Measurements from ENCODE around the gene QSER1. TPM values are rescaled to one million over a fixed set of nuclear protein-coding genes. Genes with fewer than 3 reads are reported as not detected.
"Not testable (repeated sequence)": the region's sequence is repeated elsewhere in the genome, so short reads cannot be mapped to it uniquely, and the experiment has no call there.

QSER1 gene
- total RNA-seq, 1 experiment from 2014 or later: 60.9 TPM

- Histone ChIP-seq H3K27ac (ENCODE audit: low read length) (no peak overlapping the region), H3K27me3 (ENCODE audit: low read length) (no peaks in the 10 kb centered on the region), H2AFZ (ENCODE audit: low read length) (no peak overlapping the region), H3K4me3 (ENCODE audit: low read length) (no peak overlapping the region), H3K9me3 (ENCODE audit: low read length) (no peaks in the 10 kb centered on the region), H3K4me2 (ENCODE audit: low read depth, low read length, poor library complexity, severe bottlenecking) (no peak overlapping the region), H3K4me1 (ENCODE audit: low read length) (no peaks in the 10 kb centered on the region), H3K79me2 (ENCODE audit: low read length) (no peaks in the 10 kb centered on the region), H4K20me1 (ENCODE audit: insufficient read depth, low read depth, low read length) (no peaks in the 10 kb centered on the region), H3K9ac (ENCODE audit: low read length) (no peak overlapping the region), H3K9me2 (replicated peaks; ENCODE audit: insufficient read depth, low read length) (no peaks in the 10 kb centered on the region), H3K36me3 (ENCODE audit: insufficient read depth, low read length) (no peaks in the 10 kb centered on the region)
- DNase-seq: peak; percentile 68
Measured at GRCh38 chr11:32884770-32885384, 7.7 kb upstream of the QSER1 start.

- no peaks in the 10 kb centered on the region for H3K27me3 ChIP-seq (ENCODE audit: low read length)
- DNase-seq: no peak
- H3K4me1 ChIP-seq (ENCODE audit: low read length): no peaks in the 10 kb centered on the region
- H3K36me3 ChIP-seq (ENCODE audit: insufficient read depth, low read length): no peaks in the 10 kb centered on the region
- H3K9me2 ChIP-seq (replicated peaks; ENCODE audit: insufficient read depth, low read length): no peaks in the 10 kb centered on the region
- H3K9me3 ChIP-seq (ENCODE audit: low read length): no peaks in the 10 kb centered on the region
- no peak overlapping the region for H3K9ac ChIP-seq (ENCODE audit: low read length)
- no peaks in the 10 kb centered on the region for H4K20me1 ChIP-seq (ENCODE audit: insufficient read depth, low read depth, low read length)
- no peak overlapping the region for H3K27ac ChIP-seq (ENCODE audit: low read length)
- no peak overlapping the region for H3K4me3 ChIP-seq (ENCODE audit: low read length)
- H3K79me2 ChIP-seq (ENCODE audit: low read length): no peaks in the 10 kb centered on the region
- no peak overlapping the region for H2AFZ ChIP-seq (ENCODE audit: low read length)
- no peak overlapping the region for H3K4me2 ChIP-seq (ENCODE audit: low read depth, low read length, poor library complexity, severe bottlenecking)
Measured at GRCh38 chr11:32885556-32885955, 7.1 kb upstream of the QSER1 start.

DNA sequence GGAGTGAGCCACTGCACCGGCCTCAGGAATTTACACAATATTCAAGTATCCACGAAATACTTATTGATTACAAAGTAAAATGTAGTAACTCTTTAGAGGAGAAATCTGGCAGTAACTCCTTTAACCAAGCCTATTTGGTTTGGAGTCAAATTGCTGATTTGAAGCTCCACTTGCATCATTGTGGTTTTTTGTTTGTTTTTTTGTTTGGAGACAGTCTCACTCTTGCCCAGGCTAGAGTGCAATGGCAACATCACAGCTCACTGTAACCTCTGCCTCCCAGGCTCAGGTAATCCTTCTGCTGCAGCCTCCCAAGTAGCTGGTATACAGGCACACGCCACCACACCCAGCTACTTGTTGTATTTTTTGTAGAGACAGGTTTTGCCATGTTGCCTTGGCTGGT lies 6.4 kb upstream of the QSER1 start:
- no peaks in the 10 kb centered on the region for H3K27me3 ChIP-seq (ENCODE audit: low read length)
- H3K4me3 ChIP-seq (ENCODE audit: low read length): no peak overlapping the region
- H3K4me1 ChIP-seq (ENCODE audit: low read length): peaks cover 2% of the 10 kb centered on the region
- H4K20me1 ChIP-seq (ENCODE audit: insufficient read depth, low read depth, low read length): no peaks in the 10 kb centered on the region
- no peak overlapping the region for H2AFZ ChIP-seq (ENCODE audit: low read length)
- H3K4me2 ChIP-seq (ENCODE audit: low read depth, low read length, poor library complexity, severe bottlenecking): no peak overlapping the region
- no peaks in the 10 kb centered on the region for H3K9me2 ChIP-seq (replicated peaks; ENCODE audit: insufficient read depth, low read length)
- H3K36me3 ChIP-seq (ENCODE audit: insufficient read depth, low read length): no peaks in the 10 kb centered on the region
- no peak for DNase-seq
- H3K9ac ChIP-seq (ENCODE audit: low read length): no peak overlapping the region
- no peaks in the 10 kb centered on the region for H3K9me3 ChIP-seq (ENCODE audit: low read length)
- no peak overlapping the region for H3K27ac ChIP-seq (ENCODE audit: low read length)
- no peaks in the 10 kb centered on the region for H3K79me2 ChIP-seq (ENCODE audit: low read length)

GRCh38 chr11:32887707-32888383 lies 4.8 kb upstream of the QSER1 start:
- not testable (repeated sequence) for H4K20me1 ChIP-seq (ENCODE audit: insufficient read depth, low read depth, low read length); H3K27me3 ChIP-seq (ENCODE audit: low read length); H3K27ac ChIP-seq (ENCODE audit: low read length); H3K79me2 ChIP-seq (ENCODE audit: low read length); H3K9ac ChIP-seq (ENCODE audit: low read length); H3K9me3 ChIP-seq (ENCODE audit: low read length); H3K9me2 ChIP-seq (replicated peaks; ENCODE audit: insufficient read depth, low read length); H3K4me2 ChIP-seq (ENCODE audit: low read depth, low read length, poor library complexity, severe bottlenecking); H3K36me3 ChIP-seq (ENCODE audit: insufficient read depth, low read length); DNase-seq; H3K4me3 ChIP-seq (ENCODE audit: low read length); H2AFZ ChIP-seq (ENCODE audit: low read length)
- H3K4me1 ChIP-seq (ENCODE audit: low read length): peaks cover 15% of the 10 kb centered on the region

DNA sequence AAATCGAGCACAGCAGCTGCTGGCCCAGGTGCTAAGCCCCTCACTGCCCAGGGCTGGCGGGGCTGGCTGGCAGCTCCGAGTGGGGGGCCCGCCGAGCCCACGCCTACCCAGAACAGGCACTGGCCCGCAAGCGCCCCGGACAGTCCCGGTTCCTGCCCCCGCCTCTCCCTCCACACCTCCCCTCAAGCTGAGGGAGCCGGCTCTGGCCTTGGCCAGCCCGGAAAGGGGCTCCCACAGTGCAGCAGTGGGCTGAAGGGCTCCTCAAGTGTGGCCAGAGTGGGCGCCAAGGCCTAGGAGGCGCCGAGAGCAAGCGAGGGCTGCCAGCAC lies 4.3 kb upstream of the QSER1 start:
- H3K79me2 ChIP-seq (ENCODE audit: low read length); H4K20me1 ChIP-seq (ENCODE audit: insufficient read depth, low read depth, low read length); DNase-seq; H3K4me3 ChIP-seq (ENCODE audit: low read length); H3K36me3 ChIP-seq (ENCODE audit: insufficient read depth, low read length); H3K27me3 ChIP-seq (ENCODE audit: low read length); H3K9ac ChIP-seq (ENCODE audit: low read length); H2AFZ ChIP-seq (ENCODE audit: low read length); H3K9me3 ChIP-seq (ENCODE audit: low read length); H3K27ac ChIP-seq (ENCODE audit: low read length); H3K9me2 ChIP-seq (replicated peaks; ENCODE audit: insufficient read depth, low read length); H3K4me2 ChIP-seq (ENCODE audit: low read depth, low read length, poor library complexity, severe bottlenecking): not testable (repeated sequence)
- H3K4me1 ChIP-seq (ENCODE audit: low read length): peaks cover 15% of the 10 kb centered on the region

- Histone ChIP-seq H2AFZ (ENCODE audit: low read length) (no peak overlapping the region), H4K20me1 (ENCODE audit: insufficient read depth, low read depth, low read length) (no peaks in the 10 kb centered on the region)
- no peak for DNase-seq
Measured at GRCh38 chr11:32888805-32889204, 3.8 kb upstream of the QSER1 start.

DNA sequence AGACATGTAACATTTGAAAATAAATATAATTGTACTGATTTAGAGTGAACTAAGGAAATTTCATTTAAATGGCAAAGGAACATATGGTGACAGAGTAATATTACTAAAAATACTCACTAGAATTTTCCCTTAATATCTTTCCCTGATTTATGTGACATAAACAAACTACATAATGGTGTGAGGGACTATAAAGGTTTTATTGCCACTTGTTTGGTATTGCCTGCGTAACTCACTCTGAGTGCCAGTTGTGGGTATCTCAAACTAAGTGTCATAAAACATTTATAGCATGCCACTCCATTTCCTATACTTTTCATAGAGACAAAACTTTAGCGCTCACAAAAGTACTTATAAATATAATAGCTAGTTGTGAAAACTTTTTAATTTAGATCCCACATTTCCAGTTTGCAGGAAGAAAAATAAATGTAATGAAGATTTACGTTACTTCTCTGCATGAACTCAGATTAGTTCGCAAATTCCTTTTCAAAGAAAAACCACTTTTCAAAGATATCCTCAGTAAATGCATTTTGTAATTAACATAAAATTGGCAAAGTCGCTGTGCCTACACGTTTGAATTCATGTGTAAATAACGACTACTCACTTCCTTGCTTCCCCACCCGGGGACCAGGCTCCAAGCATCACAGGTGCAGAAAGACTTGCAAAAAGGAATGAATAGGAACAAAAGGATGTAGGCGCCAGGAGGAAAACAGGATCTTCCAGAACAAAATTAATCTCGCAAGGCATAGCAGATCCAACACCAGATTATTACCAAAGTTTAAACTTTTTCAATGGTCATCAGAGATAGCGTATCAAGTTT lies 1.6 kb upstream of the QSER1 start:
- Histone ChIP-seq H3K27me3 (ENCODE audit: low read length) (no peaks in the 10 kb centered on the region), H3K27ac (ENCODE audit: low read length) (no peak overlapping the region), H3K79me2 (ENCODE audit: low read length) (peaks cover 29% of the 10 kb centered on the region), H3K4me2 (ENCODE audit: low read depth, low read length, poor library complexity, severe bottlenecking) (peak overlapping the region; percentile 89), H3K4me3 (ENCODE audit: low read length) (no peak overlapping the region), H4K20me1 (ENCODE audit: insufficient read depth, low read depth, low read length) (no peaks in the 10 kb centered on the region), H3K9me3 (ENCODE audit: low read length) (no peaks in the 10 kb centered on the region), H3K9ac (ENCODE audit: low read length) (no peak overlapping the region), H3K9me2 (replicated peaks; ENCODE audit: insufficient read depth, low read length) (no peaks in the 10 kb centered on the region), H2AFZ (ENCODE audit: low read length) (no peak overlapping the region), H3K4me1 (ENCODE audit: low read length) (peaks cover 33% of the 10 kb centered on the region), H3K36me3 (ENCODE audit: insufficient read depth, low read length) (peaks cover 8% of the 10 kb centered on the region; the same call in 1 of the 2 replicates)
- DNase-seq: no peak

More at GRCh38 chr11:32888805-32889204, 3.8 kb upstream of the QSER1 start:
- Histone ChIP-seq H3K9me2 (replicated peaks; ENCODE audit: insufficient read depth, low read length) (no peaks in the 10 kb centered on the region), H3K4me1 (ENCODE audit: low read length) (peaks cover 15% of the 10 kb centered on the region), H3K27ac (ENCODE audit: low read length) (no peak overlapping the region), H3K36me3 (ENCODE audit: insufficient read depth, low read length) (no peaks in the 10 kb centered on the region), H3K79me2 (ENCODE audit: low read length) (peaks cover 6% of the 10 kb centered on the region), H3K4me3 (ENCODE audit: low read length) (no peak overlapping the region), H3K27me3 (ENCODE audit: low read length) (no peaks in the 10 kb centered on the region), H3K9ac (ENCODE audit: low read length) (no peak overlapping the region), H3K9me3 (ENCODE audit: low read length) (no peaks in the 10 kb centered on the region), H3K4me2 (ENCODE audit: low read depth, low read length, poor library complexity, severe bottlenecking) (no peak overlapping the region)

DNA sequence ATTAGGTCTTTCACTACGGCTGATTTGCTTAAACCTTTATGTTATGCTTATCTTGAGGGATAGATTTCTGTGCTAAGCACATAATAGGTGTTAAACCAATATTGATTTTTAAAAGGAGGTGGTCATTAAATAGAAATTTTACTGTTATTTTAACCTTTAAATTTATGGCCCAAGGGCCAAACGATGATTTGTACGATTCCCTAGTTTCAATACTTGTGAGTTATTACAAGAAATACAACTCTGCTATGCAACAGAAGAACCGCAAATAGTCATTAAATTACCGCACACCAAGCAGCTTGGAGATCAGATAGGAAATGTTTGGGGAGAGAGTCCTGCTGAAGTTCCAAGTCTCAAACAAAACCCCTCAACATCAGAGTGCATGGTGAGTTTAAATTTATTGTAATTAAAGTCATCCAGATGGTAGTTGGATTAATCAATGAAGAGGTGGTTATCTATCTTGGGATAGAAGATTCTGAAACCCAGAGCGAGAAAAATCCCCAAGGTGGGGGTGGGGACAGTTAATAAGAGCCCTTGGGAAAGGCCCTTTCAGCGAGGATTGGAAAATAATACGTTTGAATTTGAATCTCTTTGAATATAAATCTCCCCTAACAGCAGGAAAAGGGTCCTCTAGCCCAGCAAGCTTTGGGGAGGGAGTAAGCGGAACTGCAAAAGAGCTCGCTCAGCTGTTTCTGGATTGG lies 805 bp upstream of the QSER1 start:
- Histone ChIP-seq H3K9me3 (ENCODE audit: low read length) (no peaks in the 10 kb centered on the region), H3K4me3 (ENCODE audit: low read length) (peak overlapping the region; percentile 89), H3K27ac (ENCODE audit: low read length) (peak overlapping the region; percentile 61), H3K4me1 (ENCODE audit: low read length) (peaks cover 35% of the 10 kb centered on the region), H3K36me3 (ENCODE audit: insufficient read depth, low read length) (peaks cover 10% of the 10 kb centered on the region; the same call in 1 of the 2 replicates), H2AFZ (ENCODE audit: low read length) (peak overlapping the region; percentile 90), H3K27me3 (ENCODE audit: low read length) (no peaks in the 10 kb centered on the region), H3K9me2 (replicated peaks; ENCODE audit: insufficient read depth, low read length) (no peaks in the 10 kb centered on the region), H3K9ac (ENCODE audit: low read length) (peak overlapping the region; percentile 98), H4K20me1 (ENCODE audit: insufficient read depth, low read depth, low read length) (peaks cover 3% of the 10 kb centered on the region; the same call in 1 of the 2 replicates), H3K4me2 (ENCODE audit: low read depth, low read length, poor library complexity, severe bottlenecking) (peak overlapping the region; percentile 89), H3K79me2 (ENCODE audit: low read length) (peaks cover 36% of the 10 kb centered on the region)
- no peak for DNase-seq

Measured in Karpas-422 (cell line).